Measurements from ENCODE around the gene KISS1. TPM values are rescaled to one million over a fixed set of nuclear protein-coding genes. Genes with fewer than 3 reads are reported as not detected.

The KISS1 gene
- total RNA-seq, 1 donor from 2014 or later = 0.60 TPM

GRCh38 chr1:204216236-204216635 lies 19.9 kb upstream of the KISS1 start:
- DNase-seq (ENCODE audit: low spot score in 2 of 2, unreplicated experiment in 2 of 2) = no peak
- Mint-ChIP-seq H3K27ac (no peak overlapping the region), H3K27me3 (ENCODE audit: low read depth) (peaks cover 5% of the 10 kb centered on the region), H3K36me3 (peaks cover 7% of the 10 kb centered on the region), H3K9me3 (no peaks in the 10 kb centered on the region), H3K4me3 (no peak overlapping the region), H3K4me1 (peaks cover 7% of the 10 kb centered on the region)
- TF ChIP-seq, protein P1, sequence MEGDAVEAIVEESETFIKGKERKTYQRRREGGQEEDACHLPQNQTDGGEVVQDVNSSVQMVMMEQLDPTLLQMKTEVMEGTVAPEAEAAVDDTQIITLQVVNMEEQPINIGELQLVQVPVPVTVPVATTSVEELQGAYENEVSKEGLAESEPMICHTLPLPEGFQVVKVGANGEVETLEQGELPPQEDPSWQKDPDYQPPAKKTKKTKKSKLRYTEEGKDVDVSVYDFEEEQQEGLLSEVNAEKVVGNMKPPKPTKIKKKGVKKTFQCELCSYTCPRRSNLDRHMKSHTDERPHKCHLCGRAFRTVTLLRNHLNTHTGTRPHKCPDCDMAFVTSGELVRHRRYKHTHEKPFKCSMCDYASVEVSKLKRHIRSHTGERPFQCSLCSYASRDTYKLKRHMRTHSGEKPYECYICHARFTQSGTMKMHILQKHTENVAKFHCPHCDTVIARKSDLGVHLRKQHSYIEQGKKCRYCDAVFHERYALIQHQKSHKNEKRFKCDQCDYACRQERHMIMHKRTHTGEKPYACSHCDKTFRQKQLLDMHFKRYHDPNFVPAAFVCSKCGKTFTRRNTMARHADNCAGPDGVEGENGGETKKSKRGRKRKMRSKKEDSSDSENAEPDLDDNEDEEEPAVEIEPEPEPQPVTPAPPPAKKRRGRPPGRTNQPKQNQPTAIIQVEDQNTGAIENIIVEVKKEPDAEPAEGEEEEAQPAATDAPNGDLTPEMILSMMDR (IDR thresholded peaks at IDR 0.05; ENCODE audit: unreplicated experiment) = no peak

GRCh38 chr1:204213668-204214662 lies 17.7 kb upstream of the KISS1 start, which contains the start of gene GOLT1A:
Gene GOLT1A, minus strand, starts transcription at chr1:204213988. Its CDS starts 82 bp downstream, at chr1:204213906.
- Mint-ChIP-seq H3K9me3 (no peaks in the 10 kb centered on the region), H3K27ac (peak within 1 kb of the TSS; percentile 4), H3K4me1 (peaks cover 7% of the 10 kb centered on the region), H3K27me3 (ENCODE audit: low read depth) (peaks cover 5% of the 10 kb centered on the region), H3K36me3 (no peaks in the 10 kb centered on the region), H3K4me3 (peak within 1 kb of the TSS; percentile 63)
- TF ChIP-seq, protein P1 (IDR thresholded peaks at IDR 0.05; ENCODE audit: unreplicated experiment) = peak; percentile 55
- DNase-seq (ENCODE audit: low spot score in 2 of 2, unreplicated experiment in 2 of 2) = peak in 1 of 2 experiments; percentile 72

- peaks cover 7% of the 10 kb centered on the region for H3K4me1 Mint-ChIP-seq
- no peaks in the 10 kb centered on the region for H3K9me3 Mint-ChIP-seq
- no peak overlapping the region for H3K4me3 Mint-ChIP-seq
- no peak overlapping the region for H3K27ac Mint-ChIP-seq
- no peak for DNase-seq (ENCODE audit: low spot score in 2 of 2, unreplicated experiment in 2 of 2)
- peaks cover 3% of the 10 kb centered on the region for H3K27me3 Mint-ChIP-seq (ENCODE audit: low read depth)
- TF ChIP-seq, protein P1 (IDR thresholded peaks at IDR 0.05; ENCODE audit: unreplicated experiment) = no peak
- H3K36me3 Mint-ChIP-seq = no peaks in the 10 kb centered on the region
Observed at GRCh38 chr1:204212715-204213114, 16.4 kb upstream of the KISS1 start.

GRCh38 chr1:204211046-204211445 lies 14.8 kb upstream of the KISS1 start:
- H3K27me3 Mint-ChIP-seq (ENCODE audit: low read depth) = peaks cover 3% of the 10 kb centered on the region
- H3K36me3 Mint-ChIP-seq = no peaks in the 10 kb centered on the region
- peaks cover 13% of the 10 kb centered on the region for H3K4me1 Mint-ChIP-seq
- TF ChIP-seq, protein P1 (IDR thresholded peaks at IDR 0.05; ENCODE audit: unreplicated experiment) = no peak
- no peak overlapping the region for H3K4me3 Mint-ChIP-seq
- H3K27ac Mint-ChIP-seq = no peak overlapping the region
- H3K9me3 Mint-ChIP-seq = no peaks in the 10 kb centered on the region
- no peak for DNase-seq (ENCODE audit: low spot score in 2 of 2, unreplicated experiment in 2 of 2)

- TF ChIP-seq, protein P1 (IDR thresholded peaks at IDR 0.05; ENCODE audit: unreplicated experiment) = peak; percentile 89
- Mint-ChIP-seq H3K36me3 (no peaks in the 10 kb centered on the region), H3K4me3 (no peak overlapping the region), H3K4me1 (peaks cover 7% of the 10 kb centered on the region), H3K9me3 (no peaks in the 10 kb centered on the region), H3K27ac (no peak overlapping the region), H3K27me3 (ENCODE audit: low read depth) (peaks cover 4% of the 10 kb centered on the region)
- peak; percentile 68 to 84 for DNase-seq (ENCODE audit: low spot score in 2 of 2, unreplicated experiment in 2 of 2)
Observed at GRCh38 chr1:204207136-204207616, 10.9 kb upstream of the KISS1 start.

Data from mesothelial cell of epicardium (in vitro differentiated cells).